Hematopoietic multipotent progenitor cell (in vitro differentiated cells): ENCODE data around the gene PDE8A. TPM values are rescaled to one million over a fixed set of nuclear protein-coding genes. Genes with fewer than 3 reads are reported as not detected.
A peak's percentile ranks its signal among the peaks of the same experiment; 100 is the strongest.
"Not testable (repeated sequence)": the region's sequence is repeated elsewhere in the genome, so short reads cannot be mapped to it uniquely, and the experiment has no call there.

Source experiments
- DNase-seq, 3 donors: peaks; one replicate each; pipeline ENCODE4 v3.0.0-alpha.2; 2011 to 2015; ENCODE audit warnings: low read depth in 2 of 3, low spot score in 2 of 3
- small RNA-seq: library from RNA; depleted of rRNA; stranded (forward); fragments of <200 nt; gene quantifications from one replicate; pipeline ENCODE3, GENCODE V24; 2012
- total RNA-seq: library from RNA; depleted of rRNA; stranded (reverse); fragments of >200 nt; gene quantifications from one replicate; pipeline ENCODE4 v1.2.3, GENCODE V29; 2012

PDE8A gene
- total RNA-seq, 1 donor: 5.7 TPM

DNA sequence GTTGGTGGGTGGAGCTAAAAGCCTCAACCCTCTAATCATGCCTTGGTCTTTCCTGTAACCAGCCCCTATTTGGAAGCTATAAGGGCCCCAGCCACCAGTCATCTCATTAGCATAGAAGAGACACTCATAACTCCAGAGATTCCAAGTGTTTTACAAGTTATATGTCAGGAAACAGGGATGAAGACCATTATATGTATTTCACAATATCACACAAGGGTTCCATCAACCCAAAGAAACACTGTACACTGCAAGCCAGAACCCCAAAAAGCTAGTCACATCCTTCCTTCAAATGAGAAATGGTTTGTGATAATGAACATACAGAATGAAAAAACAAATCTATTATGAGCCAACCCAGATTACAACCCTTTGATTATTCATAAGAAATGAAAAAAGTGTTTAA is 175.7 kb downstream of the PDE8A start:
- DNase-seq: no peak

DNA sequence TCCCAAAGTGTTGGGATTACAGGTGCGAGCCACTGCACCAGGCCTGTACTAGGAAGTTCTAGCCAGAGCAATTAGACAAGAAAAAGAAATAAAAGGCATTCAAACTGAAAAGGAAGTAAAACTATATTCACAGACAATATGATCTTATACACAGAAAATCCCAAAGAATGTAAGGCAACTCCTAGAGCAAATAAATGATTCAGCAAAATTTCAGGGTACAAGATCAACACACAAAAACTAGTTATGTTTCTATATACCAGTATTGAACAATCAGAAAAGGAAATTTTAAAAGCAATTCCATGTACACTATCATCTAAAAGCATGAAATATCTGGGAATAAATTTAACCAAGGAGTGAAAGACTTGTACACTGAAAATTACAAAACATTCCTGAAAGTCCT is 180.6 kb downstream of the PDE8A start:
- DNase-seq: no peak

DNA sequence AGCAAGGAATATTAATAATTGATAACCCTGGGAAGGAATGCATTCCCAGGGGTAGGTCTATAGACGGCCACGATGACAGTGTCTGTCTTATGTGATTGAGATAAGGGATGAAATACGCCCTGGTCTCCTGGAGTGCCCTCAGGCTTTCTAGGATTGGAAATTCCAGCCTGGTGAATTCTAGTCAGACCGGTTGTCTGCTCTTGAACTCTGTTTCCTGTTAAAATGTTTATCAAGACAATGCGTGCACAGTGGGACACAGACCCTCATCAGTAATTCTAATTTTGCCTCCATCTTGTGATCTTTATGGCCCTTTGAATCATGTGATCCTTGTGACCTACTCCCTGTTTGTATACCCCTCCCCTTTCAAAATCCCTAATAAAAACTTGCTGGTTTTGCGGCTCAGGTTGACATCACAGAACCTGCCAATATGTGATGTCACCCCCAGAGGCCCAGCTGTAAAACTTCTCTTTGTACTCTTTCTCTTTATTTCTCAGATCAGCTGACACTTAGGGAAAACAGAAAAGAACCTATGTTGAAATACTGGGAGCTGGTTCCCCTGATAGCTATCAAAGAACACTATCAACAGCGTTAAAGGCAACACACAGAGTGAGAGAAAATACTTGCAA is 183.3 kb downstream of the PDE8A start:
- DNase-seq: no peak

DNA sequence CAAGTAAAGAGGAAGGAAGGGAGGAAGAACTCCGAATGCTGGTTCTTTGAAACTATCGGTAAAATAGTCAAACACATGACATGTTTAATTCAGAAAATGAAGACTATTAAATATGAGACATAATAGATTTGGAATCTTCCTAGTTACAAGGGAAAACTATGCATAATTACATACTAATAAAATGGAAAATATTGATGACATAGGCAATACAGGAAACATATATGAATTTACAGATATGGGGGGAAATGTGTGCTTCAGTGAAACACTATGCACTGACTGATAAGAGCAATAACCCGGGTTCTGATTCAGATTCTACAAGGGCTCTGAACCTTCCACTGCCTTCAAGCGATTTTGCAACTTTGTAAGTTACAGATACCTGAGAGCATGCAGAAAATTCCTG is 185.9 kb downstream of the PDE8A start:
- no peak for DNase-seq

DNA sequence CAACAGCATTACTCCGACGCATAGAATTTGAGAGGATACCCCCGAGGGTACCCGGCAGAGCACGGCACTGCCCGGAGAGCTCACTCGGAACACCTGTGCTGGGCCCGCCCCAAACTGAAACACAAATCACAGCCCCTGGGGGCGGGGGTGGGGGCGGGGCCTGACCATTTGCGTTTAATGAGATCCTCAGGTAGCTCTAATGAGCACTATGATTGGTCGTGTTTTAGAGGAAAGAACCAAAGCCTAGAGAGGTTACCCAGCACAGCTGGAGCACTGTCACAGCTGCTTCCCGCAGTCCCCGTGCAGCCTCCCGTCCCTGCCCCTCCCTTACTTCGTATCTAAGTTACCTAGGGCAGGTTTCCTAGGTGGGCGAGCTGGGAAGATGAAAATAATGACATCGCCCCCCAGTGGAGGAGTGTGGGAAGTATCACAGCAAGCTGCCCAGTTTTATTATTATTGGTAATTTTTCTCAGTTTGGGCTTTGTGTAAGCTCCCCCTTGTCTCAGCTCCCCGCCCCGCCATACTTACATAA is 187.1 kb downstream of the PDE8A start:
- peak in 2 of 3 donors; percentile 18 to 47 for DNase-seq

DNA sequence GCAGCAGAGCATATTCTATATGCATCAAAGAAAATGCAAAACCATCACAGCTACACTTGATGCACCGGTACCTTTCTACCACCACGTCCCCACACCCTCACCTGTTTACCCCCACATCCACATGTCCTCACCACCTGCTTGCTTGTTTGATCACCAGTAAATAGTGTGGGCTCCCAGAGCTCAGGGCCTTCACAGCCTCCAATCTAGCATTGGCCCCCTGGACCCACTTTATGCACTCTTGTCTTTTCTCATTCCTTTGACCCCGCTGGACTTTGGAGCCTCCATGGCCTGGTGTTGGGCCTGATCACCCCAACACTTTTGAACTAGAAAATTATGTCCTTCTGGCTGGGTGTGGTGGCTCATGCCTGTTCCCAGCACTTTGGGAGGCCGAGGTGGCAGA is 190.1 kb downstream of the PDE8A start:
- no peak for DNase-seq

DNA sequence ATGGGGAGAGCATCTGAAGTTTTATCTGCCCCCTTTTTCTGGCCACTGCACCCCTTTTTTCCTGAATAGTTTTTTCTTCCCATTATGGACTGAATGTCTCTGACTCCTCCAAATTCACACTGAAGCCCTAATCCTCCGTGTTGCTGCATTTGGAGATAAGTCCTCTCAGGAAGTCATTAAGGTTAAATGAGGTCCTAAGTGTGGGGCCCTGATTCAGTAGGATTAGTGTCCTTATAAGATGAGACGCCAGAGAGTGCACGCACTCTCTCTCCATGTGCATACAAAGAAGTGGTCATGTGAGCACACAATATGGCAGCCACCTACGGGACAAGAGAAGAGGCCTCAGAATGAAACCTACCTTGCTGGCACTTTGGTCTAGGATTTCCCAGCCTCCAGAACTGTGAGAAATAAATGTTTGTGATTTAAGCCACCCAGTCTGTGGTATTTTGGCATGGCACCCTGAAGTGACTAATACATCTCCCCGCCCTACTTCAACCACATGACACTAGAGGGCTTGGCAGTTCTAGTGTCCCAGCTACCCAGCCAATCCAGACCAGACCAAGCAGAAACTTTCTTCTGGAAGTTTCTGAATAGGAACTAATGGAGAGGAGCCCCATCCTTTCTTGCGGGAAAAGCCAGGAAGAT is 191.3 kb downstream of the PDE8A start:
- no peak for DNase-seq

DNA sequence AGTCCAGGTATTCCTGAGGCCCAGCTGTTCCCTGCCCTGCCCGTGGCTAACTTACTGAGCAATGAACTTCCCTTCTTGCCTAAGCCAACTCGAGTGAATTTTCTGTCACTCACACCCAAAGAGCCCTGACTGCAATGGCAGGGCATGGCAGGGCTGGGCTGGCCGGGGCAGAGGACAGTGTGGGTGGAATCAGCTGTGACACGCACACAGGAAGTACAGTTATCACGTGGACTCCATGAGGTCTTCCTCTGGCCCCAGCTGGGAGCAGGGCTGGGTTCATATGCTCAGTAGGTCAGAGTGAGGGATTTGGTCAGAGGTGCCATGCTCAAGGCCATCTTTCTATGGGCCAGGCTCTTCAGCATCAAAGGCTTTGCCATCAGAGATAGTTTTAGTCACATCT is 192.0 kb downstream of the PDE8A start:
- not testable (repeated sequence) for DNase-seq

DNA sequence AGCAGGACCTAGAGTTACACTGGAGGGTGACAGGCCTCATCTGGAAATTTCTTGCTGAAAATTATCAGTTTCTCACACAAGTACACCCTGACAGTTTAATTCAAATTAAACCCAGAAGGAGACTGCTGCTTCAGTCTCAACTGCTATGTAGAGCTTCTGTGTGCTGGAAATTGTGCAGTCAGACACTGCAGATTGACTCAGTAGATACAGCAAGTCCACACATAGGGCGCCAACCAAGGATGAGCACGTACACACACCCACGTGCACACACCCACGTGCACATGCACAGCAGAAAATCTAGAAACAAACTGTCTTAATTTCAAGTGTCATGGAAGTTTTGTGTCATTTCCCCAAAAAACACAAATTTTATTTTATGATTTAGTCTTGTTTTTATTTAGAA is 192.9 kb downstream of the PDE8A start:
- DNase-seq: no peak

DNA sequence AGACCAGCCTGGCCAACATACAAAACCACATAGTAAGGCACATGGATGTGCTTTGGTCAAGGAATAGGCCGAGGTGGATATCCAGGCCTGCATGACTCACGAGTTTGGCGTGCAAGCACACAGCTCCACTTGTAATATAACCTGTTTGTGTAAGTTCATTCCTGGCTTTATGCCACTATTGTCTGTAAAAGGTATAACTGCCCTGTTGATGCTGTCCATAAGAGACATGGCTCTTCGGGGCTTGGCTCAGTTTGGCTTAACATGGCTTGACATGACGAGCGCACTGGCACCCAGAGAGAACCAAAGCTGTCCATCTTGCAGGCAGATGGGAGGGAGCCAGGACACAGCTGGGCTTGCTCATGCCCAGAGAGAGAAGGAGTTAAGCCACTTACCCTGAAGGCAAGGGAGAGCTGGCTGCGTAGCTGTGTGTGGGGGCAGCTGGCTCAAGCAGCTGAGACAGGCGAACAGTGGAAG is 195.4 kb downstream of the PDE8A start:
- not testable (repeated sequence) for DNase-seq

DNA sequence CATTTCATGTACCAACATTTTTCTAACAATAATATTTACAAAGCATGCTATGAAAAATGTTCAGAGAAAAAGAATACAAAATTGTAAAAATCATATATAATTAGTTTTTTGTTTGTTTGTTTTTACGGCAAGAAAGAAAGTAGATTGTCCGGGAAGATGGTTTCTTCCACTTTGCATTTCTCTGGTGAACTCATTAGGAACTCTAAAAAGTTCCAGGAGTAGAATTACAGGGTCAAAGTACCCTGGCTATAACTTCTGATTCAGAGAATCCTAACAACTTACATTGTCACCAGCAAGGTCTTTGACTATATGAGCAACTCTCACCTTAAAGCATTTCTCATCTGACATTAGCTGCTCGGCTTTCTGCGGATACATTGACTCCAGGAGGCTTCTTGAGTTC is 196.7 kb downstream of the PDE8A start:
- DNase-seq: no peak

DNA sequence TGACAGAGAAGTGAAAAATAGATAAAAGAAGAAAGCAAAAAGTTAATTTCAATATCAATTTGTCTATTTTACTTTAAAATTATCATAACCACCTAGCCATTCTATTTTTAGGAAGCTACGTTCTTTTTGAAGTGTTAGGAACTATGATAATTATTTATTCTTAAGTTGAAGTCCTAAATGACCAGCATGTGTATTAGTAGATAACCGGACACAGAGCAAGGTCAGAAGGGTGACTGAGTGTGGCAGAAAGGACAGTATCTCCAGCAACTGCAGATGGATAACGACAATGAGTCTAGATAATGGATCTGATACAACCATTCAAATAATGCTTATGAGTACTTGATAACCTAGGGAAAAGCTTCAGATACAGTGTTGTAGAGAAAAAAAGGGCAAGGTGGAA is 198.0 kb downstream of the PDE8A start:
- DNase-seq: no peak

DNA sequence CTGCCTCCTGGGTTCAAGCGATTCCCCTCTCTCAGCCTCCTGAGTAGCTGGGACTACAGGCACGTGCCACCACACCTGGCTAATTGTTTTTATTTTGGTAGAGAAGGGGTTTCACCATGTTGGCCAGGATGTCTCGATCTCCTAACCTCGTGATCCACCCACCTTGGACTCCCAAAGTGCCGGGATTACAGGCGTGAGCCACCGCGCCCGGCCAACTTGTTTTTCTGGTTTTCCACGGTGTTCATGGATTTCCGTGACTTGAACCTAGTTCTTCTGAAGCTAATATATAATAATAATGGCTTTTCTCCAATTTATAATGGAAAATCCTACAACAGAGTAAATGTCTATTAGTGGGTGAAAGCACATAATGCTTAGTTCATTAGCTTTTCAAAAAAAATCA is 203.7 kb downstream of the PDE8A start:
- not testable (repeated sequence) for DNase-seq

DNA sequence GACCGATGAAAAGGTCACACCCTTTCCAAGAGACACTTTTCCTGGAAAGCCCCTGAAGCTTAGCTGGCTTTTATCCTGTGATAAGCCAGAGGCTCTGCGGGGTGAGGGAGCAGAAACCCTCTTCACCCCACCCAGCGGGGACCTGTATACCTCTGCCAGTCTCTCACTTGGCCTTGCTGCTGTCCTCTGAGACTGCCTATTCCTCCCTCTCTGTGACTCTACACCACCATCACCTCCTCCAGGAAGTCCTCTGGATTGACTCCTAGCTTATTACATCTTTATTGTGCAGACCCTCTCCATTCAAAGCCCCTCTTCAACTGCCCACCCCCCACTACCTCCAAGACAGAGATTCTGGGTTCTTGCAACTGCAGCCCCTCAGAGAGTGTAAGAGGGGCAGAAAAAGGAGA is 206.5 kb downstream of the PDE8A start:
- DNase-seq: not testable (repeated sequence)

Small RNA genes lying within 50 kb of the gene (small RNA-seq; reads per million reads assigned to genes)
- gene AC044860.2 (not detected), gene RNU6-339P (not detected), gene RNU6-796P (not detected)

Other genes starting within 250 kb of the PDE8A start
- gene ZNF592, start 233.3 kb upstream of the PDE8A start, total RNA-seq: 18.0 TPM
- gene ALPK3, start 164.5 kb upstream of the PDE8A start, total RNA-seq: 0.81 TPM
- not detected for gene SLC28A1, start 97.2 kb upstream of the PDE8A start, total RNA-seq